IMR-90 (cell line): ENCODE results near the gene UBE3C. TPM values are rescaled to one million over a fixed set of nuclear protein-coding genes. Genes with fewer than 3 reads are reported as not detected.

Experiments used
- ATAC-seq: fragments of 200-7000 bp; cut with Tn5 transposase; 2 replicates; pipeline ENCODE4 v1.9.1; 2020; ENCODE audit warnings: low read depth, mild to moderate bottlenecking, moderate library complexity
- BruUV-seq: library from RNA; stranded (reverse); fragments of 400-500 nt; replicated peaks from 2 replicates; lab custom pipeline; 2021; lab: Mats Ljungman, UMichigan
- CTCF ChIA-PET: fragments of 300-600 bp; formaldehyde crosslinking; extraction: SDS; loops from one replicate; lab custom pipeline; 2021; ENCODE audit warnings: antibody characterized with exemption; lab: Yijun Ruan, JAX
- POLR2A ChIA-PET: fragments of 300-600 bp; sonication (Branson Sonifier 250); formaldehyde crosslinking; loops from one replicate; lab custom pipeline; 2022; ENCODE audit warnings: antibody characterized with exemption; ENCODE audit not compliant: unreplicated experiment; lab: Charles Lee
- DNase-seq: peaks from one replicate; pipeline ENCODE4 v3.0.0; 2013
- H2AFZ ChIP-seq: replicated peaks from 2 replicates; pipeline ENCODE3; 2013; ENCODE audit warnings: low read length, mild to moderate bottlenecking; ENCODE audit not compliant: poor library complexity
- H2AK5ac ChIP-seq: 2 replicates; pipeline ENCODE4 v1.6.1; 2013; ENCODE audit warnings: low read depth, low read length, inconsistent platforms
- H2AK9ac ChIP-seq: replicated peaks from 2 replicates; pipeline ENCODE3; 2013; ENCODE audit warnings: mild to moderate bottlenecking, low read depth, low read length, moderate library complexity; ENCODE audit not compliant: poor library complexity
- H2BK120ac ChIP-seq: 2 replicates; pipeline ENCODE4 v1.6.1; 2013; ENCODE audit warnings: low read depth, low read length, inconsistent platforms
- H2BK15ac ChIP-seq: 3 replicates; pipeline ENCODE4 v1.6.1; 2013; ENCODE audit warnings: low read depth, low read length, inconsistent platforms
- H2BK20ac ChIP-seq: 2 replicates; pipeline ENCODE4 v1.6.1; 2013; ENCODE audit warnings: low read depth, mild to moderate bottlenecking, inconsistent platforms, low read length, moderate library complexity
- H2BK5ac ChIP-seq: 2 replicates; pipeline ENCODE4 v1.6.1; 2013; ENCODE audit warnings: mild to moderate bottlenecking, low read depth, low read length, inconsistent platforms; ENCODE audit not compliant: poor library complexity, severe bottlenecking
- H3K14ac ChIP-seq: replicated peaks from 2 replicates; pipeline ENCODE4 v1.6.1; 2013; ENCODE audit warnings: low read depth, low read length, inconsistent platforms
- H3K18ac ChIP-seq: 2 replicates; pipeline ENCODE4 v1.6.1; 2013; ENCODE audit warnings: low read depth, low read length, control low read depth
- H3K23ac ChIP-seq: 2 replicates; pipeline ENCODE4 v1.6.1; 2013; ENCODE audit warnings: low read depth, low read length, inconsistent platforms
- H3K27ac ChIP-seq: 2 replicates; pipeline ENCODE4 v1.5.1; 2013; ENCODE audit warnings: mild to moderate bottlenecking, control low read depth, low read length; ENCODE audit not compliant: insufficient read depth
- H3K27me3 ChIP-seq: 2 replicates; pipeline ENCODE4 v1.6.1; 2013; ENCODE audit warnings: low read length; ENCODE audit not compliant: control insufficient read depth, insufficient read depth
- H3K36me3 ChIP-seq: 2 replicates; pipeline ENCODE4 v1.6.1; 2013; ENCODE audit warnings: low read length, mixed read lengths; ENCODE audit not compliant: control insufficient read depth, insufficient read depth
- H3K4ac ChIP-seq: 2 replicates; pipeline ENCODE4 v1.6.1; 2013; ENCODE audit warnings: low read depth, low read length, inconsistent platforms
- H3K4me1 ChIP-seq: 2 replicates; pipeline ENCODE4 v1.6.1; 2013; ENCODE audit warnings: low read length, mixed read lengths; ENCODE audit not compliant: control insufficient read depth, insufficient read depth
- H3K4me2 ChIP-seq: 2 replicates; pipeline ENCODE4 v1.6.1; 2013; ENCODE audit warnings: low read depth, mild to moderate bottlenecking, control low read depth, low read length, moderate library complexity
- H3K4me3 ChIP-seq: 2 replicates; pipeline ENCODE4 v1.5.1; 2013; ENCODE audit warnings: low read depth, mild to moderate bottlenecking, control low read depth, low read length, moderate library complexity; ENCODE audit not compliant: insufficient read depth
- H3K56ac ChIP-seq: 2 replicates; pipeline ENCODE4 v1.6.1; 2013; ENCODE audit warnings: low read length, inconsistent platforms; ENCODE audit not compliant: insufficient read depth; ENCODE audit errors: extremely low read depth
- H3K79me1 ChIP-seq, 2 experiments: 2 replicates each; pipeline ENCODE4 v1.6.1; 2013; ENCODE audit warnings: low read length in 2 of 2, inconsistent platforms in 1 of 2, low read depth in 1 of 2
- H3K9ac ChIP-seq: 2 replicates; pipeline ENCODE4 v1.6.1; 2013; ENCODE audit warnings: low read depth, low read length, control low read depth
- H3K9me1 ChIP-seq: 2 replicates; pipeline ENCODE4 v1.6.1; 2013; ENCODE audit warnings: low read length, inconsistent platforms; ENCODE audit not compliant: insufficient read depth
- H3K9me3 ChIP-seq: 2 replicates; pipeline ENCODE4 v1.6.1; 2013; ENCODE audit warnings: low read length; ENCODE audit not compliant: control insufficient read depth, insufficient read depth
- H4K20me1 ChIP-seq: 2 replicates; pipeline ENCODE4 v1.6.1; 2013; ENCODE audit warnings: low read length, inconsistent platforms; ENCODE audit not compliant: insufficient read depth
- H4K5ac ChIP-seq: 2 replicates; pipeline ENCODE4 v1.6.1; 2013; ENCODE audit warnings: mild to moderate bottlenecking, low read depth, low read length, control low read depth
- H4K8ac ChIP-seq, 2 experiments: 2 replicates each; pipeline ENCODE4 v1.6.1; 2013; ENCODE audit warnings: low read depth in 2 of 2, low read length in 2 of 2, control low read depth in 1 of 2, inconsistent platforms in 1 of 2
- H4K91ac ChIP-seq: 2 replicates; pipeline ENCODE4 v1.6.1; 2013; ENCODE audit warnings: low read depth, low read length, inconsistent platforms; ENCODE audit not compliant: insufficient read depth
- BHLHE40 ChIP-seq: fragments of 150-350 bp; IDR thresholded peaks from 2 replicates; pipeline ENCODE4 v1.6.1; 2016; ENCODE audit warnings: mild to moderate bottlenecking, low read depth, low read length
- CEBPB ChIP-seq: IDR thresholded peaks from 2 replicates; pipeline ENCODE4 v1.6.1; 2012; ENCODE audit warnings: low read depth, low read length, improper control_type of control experiment
- CHD1 ChIP-seq: IDR thresholded peaks from 2 replicates; pipeline ENCODE4 v1.6.1; 2012; ENCODE audit warnings: low read depth, low read length, improper control_type of control experiment
- FOS ChIP-seq: fragments of 150-350 bp; IDR thresholded peaks from 2 replicates; pipeline ENCODE4 v1.6.1; 2016; ENCODE audit warnings: low read depth, low read length
- MAFK ChIP-seq: IDR thresholded peaks from 2 replicates; pipeline ENCODE4 v1.6.1; 2012; ENCODE audit warnings: low read depth, low read length, improper control_type of control experiment
- MAZ ChIP-seq: IDR thresholded peaks from 2 replicates; pipeline ENCODE4 v1.6.1; 2012; ENCODE audit warnings: low read depth, mild to moderate bottlenecking, low read length, improper control_type of control experiment, moderate library complexity, borderline replicate concordance
- MXI1 ChIP-seq: IDR thresholded peaks from 2 replicates; pipeline ENCODE4 v1.6.1; 2012; ENCODE audit warnings: low read depth, mild to moderate bottlenecking, low read length, moderate library complexity, borderline replicate concordance
- NFE2L2 ChIP-seq: fragments of 150-350 bp; IDR thresholded peaks from 2 replicates; pipeline ENCODE4 v1.6.1; 2016; ENCODE audit warnings: low read depth, mild to moderate bottlenecking, low read length
- POLR2A ChIP-seq: IDR thresholded peaks from 2 replicates; pipeline ENCODE4 v1.6.1; 2012; ENCODE audit warnings: mild to moderate bottlenecking, low read depth, low read length
- RAD21 ChIP-seq: IDR thresholded peaks from 2 replicates; pipeline ENCODE4 v1.6.1; 2012; ENCODE audit warnings: low read length, improper control_type of control experiment
- RCOR1 ChIP-seq: IDR thresholded peaks from 2 replicates; pipeline ENCODE4 v1.6.1; 2012; ENCODE audit warnings: mild to moderate bottlenecking, low read length, improper control_type of control experiment; ENCODE audit not compliant: insufficient replicate concordance
- RFX5 ChIP-seq: IDR thresholded peaks from 2 replicates; pipeline ENCODE4 v1.8.0; 2012; ENCODE audit warnings: low read depth, mild to moderate bottlenecking, low read length, moderate library complexity
- SMC3 ChIP-seq: fragments of 150-350 bp; IDR thresholded peaks from 2 replicates; pipeline ENCODE4 v1.6.1; 2016; ENCODE audit warnings: low read depth, mild to moderate bottlenecking, antibody characterized with exemption, low read length, moderate library complexity
- WGBS, 2 experiments: methylation state at CpG; one replicate each; pipeline versions ENCODE4 v1.1.5 to v1.1.7; 2013; ENCODE audit warnings: missing lambda C conversion rate in 2 of 2; ENCODE audit not compliant: insufficient read length in 1 of 2; ENCODE audit errors: extremely low coverage in 2 of 2; 5-methylcytosine and 5-hydroxymethylcytosine counted together
- dilution Hi-C: fragments of 300-500 bp; cut with HindIII; formaldehyde crosslinking; loops from one replicate; pipeline ENCODE4 v1.14.3; 2018; ENCODE audit warnings: low sequenced_read_pairs; ENCODE audit not compliant: unreplicated experiment
- in situ Hi-C: fragments of 300-500 bp; cut with MboI; formaldehyde crosslinking; loops from 3 replicates; pipeline ENCODE4 v1.14.3; 2019; ENCODE audit warnings: low sequenced_read_pairs, inconsistent platforms, mixed read lengths
- intact Hi-C: fragments of 100-400 bp; cut with micrococcal nuclease; formaldehyde crosslinking; loops from 2 replicates; pipeline ENCODE4 v1.10.0; 2022
- polyA plus RNA-seq, 3 experiments: library from polyadenylated mRNA; depleted of rRNA; stranded (reverse); fragments of >200 nt; gene quantifications; 2 replicates each; pipeline ENCODE4 v1.2.3, GENCODE V29; 2012; ENCODE audit warnings: low replicate concordance in 1 of 3
- total RNA-seq: library from RNA; depleted of rRNA; stranded (reverse); fragments of >200 nt; gene quantifications from 2 replicates; pipeline ENCODE4 v1.2.3, GENCODE V29; 2012
- TF ChIP-seq, protein P1 (sequence below): fragments of 150-350 bp; IDR thresholded peaks from 2 replicates; pipeline ENCODE4 v1.6.1; 2017; ENCODE audit warnings: mild to moderate bottlenecking, antibody characterized with exemption, low read length, low read depth
- TF ChIP-seq, protein P2 (sequence below): conservative IDR thresholded peaks from 2 replicates; pipeline ENCODE4 v1.5.1; 2012; ENCODE audit warnings: mild to moderate bottlenecking, low read depth, low read length, improper control_type of control experiment
- TF ChIP-seq, protein P3 (sequence below): fragments of 150-350 bp; IDR thresholded peaks from 2 replicates; pipeline ENCODE4 v1.6.1; 2016; ENCODE audit warnings: low read depth, mild to moderate bottlenecking, low read length, moderate library complexity, borderline replicate concordance

The UBE3C gene
- total and polyA plus RNA-seq, 2 of the 4 experiments (the other 2 are of a cell fraction), result 43.0 to 60.6 TPM

DNA sequence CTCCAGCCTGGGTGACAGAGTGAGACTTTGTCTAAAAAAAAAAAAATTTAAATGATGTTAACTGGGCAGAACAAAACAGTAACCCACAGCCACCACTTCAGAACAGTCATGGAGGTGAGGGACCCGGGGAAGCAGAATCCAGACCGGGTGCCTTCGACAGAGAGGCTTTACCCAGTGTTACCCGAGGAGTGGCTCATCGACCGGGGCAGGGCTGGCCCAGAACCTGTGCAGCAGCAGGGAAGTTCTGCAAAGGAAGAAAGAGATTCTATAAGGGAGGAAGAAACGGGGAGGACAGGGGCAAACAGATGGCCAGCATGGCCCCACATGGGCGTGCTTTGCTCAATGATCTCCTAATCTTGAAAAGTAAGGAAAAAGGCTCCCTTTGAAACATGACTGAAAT, 26.0 kb upstream of the UBE3C start:
- Histone ChIP-seq H3K9me3 (peaks cover 2% of the 10 kb centered on the region; the same call in 1 of the 2 replicates), H3K18ac (no peak overlapping the region), H3K79me1 (no peaks in the 10 kb centered on the region), H3K9me1 (no peaks in the 10 kb centered on the region), H2BK20ac (no peak overlapping the region), H3K4me1 (no peaks in the 10 kb centered on the region), H3K27ac (no peak overlapping the region), H3K4me3 (no peak overlapping the region), H2BK5ac (no peak overlapping the region), H3K27me3 (no peaks in the 10 kb centered on the region; the same call in none of the 2 replicates), H3K4me2 (no peak overlapping the region), H2AFZ (no peak overlapping the region), H2AK5ac (no peak overlapping the region), H4K20me1 (no peaks in the 10 kb centered on the region), H2AK9ac (no peak overlapping the region), H3K14ac (no peak overlapping the region), H2BK15ac (no peak overlapping the region), H2BK120ac (no peak overlapping the region), H4K5ac (no peak overlapping the region), H3K23ac (no peak overlapping the region), H4K8ac (no peak overlapping the region), H3K56ac (no peak overlapping the region), H3K36me3 (no peaks in the 10 kb centered on the region), H4K91ac (no peak overlapping the region), H3K4ac (no peak overlapping the region), H3K9ac (no peak overlapping the region)
- 80% methylated on average over 2 of the region's 8 CpGs; no CpG with 5 or more reads in 1 of the 2 experiments for WGBS, 2 experiments
- TF ChIP-seq RAD21 (no peak), MAFK (no peak), POLR2A (no peak), NFE2L2 (no peak), RCOR1 (no peak), MAZ (no peak), SMC3 (no peak), FOS (no peak), CHD1 (no peak), RFX5 (no peak), MXI1 (no peak), CEBPB (no peak), BHLHE40 (no peak)
- TF ChIP-seq, protein P1, sequence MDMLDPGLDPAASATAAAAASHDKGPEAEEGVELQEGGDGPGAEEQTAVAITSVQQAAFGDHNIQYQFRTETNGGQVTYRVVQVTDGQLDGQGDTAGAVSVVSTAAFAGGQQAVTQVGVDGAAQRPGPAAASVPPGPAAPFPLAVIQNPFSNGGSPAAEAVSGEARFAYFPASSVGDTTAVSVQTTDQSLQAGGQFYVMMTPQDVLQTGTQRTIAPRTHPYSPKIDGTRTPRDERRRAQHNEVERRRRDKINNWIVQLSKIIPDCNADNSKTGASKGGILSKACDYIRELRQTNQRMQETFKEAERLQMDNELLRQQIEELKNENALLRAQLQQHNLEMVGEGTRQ, result no peak
- TF ChIP-seq, protein P2, sequence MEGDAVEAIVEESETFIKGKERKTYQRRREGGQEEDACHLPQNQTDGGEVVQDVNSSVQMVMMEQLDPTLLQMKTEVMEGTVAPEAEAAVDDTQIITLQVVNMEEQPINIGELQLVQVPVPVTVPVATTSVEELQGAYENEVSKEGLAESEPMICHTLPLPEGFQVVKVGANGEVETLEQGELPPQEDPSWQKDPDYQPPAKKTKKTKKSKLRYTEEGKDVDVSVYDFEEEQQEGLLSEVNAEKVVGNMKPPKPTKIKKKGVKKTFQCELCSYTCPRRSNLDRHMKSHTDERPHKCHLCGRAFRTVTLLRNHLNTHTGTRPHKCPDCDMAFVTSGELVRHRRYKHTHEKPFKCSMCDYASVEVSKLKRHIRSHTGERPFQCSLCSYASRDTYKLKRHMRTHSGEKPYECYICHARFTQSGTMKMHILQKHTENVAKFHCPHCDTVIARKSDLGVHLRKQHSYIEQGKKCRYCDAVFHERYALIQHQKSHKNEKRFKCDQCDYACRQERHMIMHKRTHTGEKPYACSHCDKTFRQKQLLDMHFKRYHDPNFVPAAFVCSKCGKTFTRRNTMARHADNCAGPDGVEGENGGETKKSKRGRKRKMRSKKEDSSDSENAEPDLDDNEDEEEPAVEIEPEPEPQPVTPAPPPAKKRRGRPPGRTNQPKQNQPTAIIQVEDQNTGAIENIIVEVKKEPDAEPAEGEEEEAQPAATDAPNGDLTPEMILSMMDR, result no peak
- TF ChIP-seq, protein P3, sequence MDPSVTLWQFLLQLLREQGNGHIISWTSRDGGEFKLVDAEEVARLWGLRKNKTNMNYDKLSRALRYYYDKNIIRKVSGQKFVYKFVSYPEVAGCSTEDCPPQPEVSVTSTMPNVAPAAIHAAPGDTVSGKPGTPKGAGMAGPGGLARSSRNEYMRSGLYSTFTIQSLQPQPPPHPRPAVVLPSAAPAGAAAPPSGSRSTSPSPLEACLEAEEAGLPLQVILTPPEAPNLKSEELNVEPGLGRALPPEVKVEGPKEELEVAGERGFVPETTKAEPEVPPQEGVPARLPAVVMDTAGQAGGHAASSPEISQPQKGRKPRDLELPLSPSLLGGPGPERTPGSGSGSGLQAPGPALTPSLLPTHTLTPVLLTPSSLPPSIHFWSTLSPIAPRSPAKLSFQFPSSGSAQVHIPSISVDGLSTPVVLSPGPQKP, result no peak
- BruUV-seq, result no TSS peak
- DNase-seq (no peak), ATAC-seq (no peak)
- ChIA-PET POLR2A (no interaction called here), CTCF (interaction anchor here (0.5 kb wide), 1 partner anchor 1965 kb away, joined by 4 read pairs; no protein-coding TSS in a partner anchor)
- in situ Hi-C loops (no loop called here), dilution Hi-C loops (no loop called here), intact Hi-C loops (no loop called here)
